Ishikawa (cell line): ENCODE results near the gene ABHD16A.

Experiments used
- CREB1 ChIP-seq: IDR thresholded peaks from 2 replicates; pipeline ENCODE4 v1.6.1; 2012; ENCODE audit warnings: low read depth
- EGR1 ChIP-seq: IDR thresholded peaks from 2 replicates; pipeline ENCODE4 v1.6.1; 2012
- EP300 ChIP-seq: IDR thresholded peaks from 2 replicates; pipeline ENCODE4 v1.6.1; 2012; ENCODE audit warnings: borderline replicate concordance
- FOXM1 ChIP-seq: IDR thresholded peaks from 2 replicates; pipeline ENCODE4 v1.6.1; 2012; ENCODE audit warnings: low read depth, borderline replicate concordance
- MAX ChIP-seq: IDR thresholded peaks from 2 replicates; pipeline ENCODE4 v1.6.1; 2012
- NFIC ChIP-seq: IDR thresholded peaks from 2 replicates; pipeline ENCODE4 v1.6.1; 2012
- TAF1 ChIP-seq: IDR thresholded peaks from 2 replicates; pipeline ENCODE4 v1.6.1; 2012; ENCODE audit warnings: low read depth, mild to moderate bottlenecking
- TCF12 ChIP-seq: IDR thresholded peaks from 2 replicates; pipeline ENCODE4 v1.6.1; 2012; ENCODE audit warnings: low read depth
- TEAD4 ChIP-seq: IDR thresholded peaks from 2 replicates; pipeline ENCODE4 v1.6.1; 2012
- YY1 ChIP-seq: IDR thresholded peaks from 2 replicates; pipeline ENCODE4 v1.6.1; 2012; ENCODE audit warnings: low read depth
- ZBTB7A ChIP-seq: IDR thresholded peaks from 2 replicates; pipeline ENCODE4 v1.6.1; 2012; ENCODE audit warnings: low read depth
- TF ChIP-seq, protein P1 (sequence below): IDR thresholded peaks from 2 replicates; pipeline ENCODE4 v1.6.1; 2012; ENCODE audit warnings: low read depth, mild to moderate bottlenecking

- TF ChIP-seq EGR1 (no peak), TAF1 (no peak), TCF12 (no peak), ZBTB7A (no peak), FOXM1 (no peak), NFIC (no peak), TEAD4 (no peak), MAX (no peak), YY1 (no peak), EP300 (no peak), CREB1 (no peak)
- TF ChIP-seq, protein P1, sequence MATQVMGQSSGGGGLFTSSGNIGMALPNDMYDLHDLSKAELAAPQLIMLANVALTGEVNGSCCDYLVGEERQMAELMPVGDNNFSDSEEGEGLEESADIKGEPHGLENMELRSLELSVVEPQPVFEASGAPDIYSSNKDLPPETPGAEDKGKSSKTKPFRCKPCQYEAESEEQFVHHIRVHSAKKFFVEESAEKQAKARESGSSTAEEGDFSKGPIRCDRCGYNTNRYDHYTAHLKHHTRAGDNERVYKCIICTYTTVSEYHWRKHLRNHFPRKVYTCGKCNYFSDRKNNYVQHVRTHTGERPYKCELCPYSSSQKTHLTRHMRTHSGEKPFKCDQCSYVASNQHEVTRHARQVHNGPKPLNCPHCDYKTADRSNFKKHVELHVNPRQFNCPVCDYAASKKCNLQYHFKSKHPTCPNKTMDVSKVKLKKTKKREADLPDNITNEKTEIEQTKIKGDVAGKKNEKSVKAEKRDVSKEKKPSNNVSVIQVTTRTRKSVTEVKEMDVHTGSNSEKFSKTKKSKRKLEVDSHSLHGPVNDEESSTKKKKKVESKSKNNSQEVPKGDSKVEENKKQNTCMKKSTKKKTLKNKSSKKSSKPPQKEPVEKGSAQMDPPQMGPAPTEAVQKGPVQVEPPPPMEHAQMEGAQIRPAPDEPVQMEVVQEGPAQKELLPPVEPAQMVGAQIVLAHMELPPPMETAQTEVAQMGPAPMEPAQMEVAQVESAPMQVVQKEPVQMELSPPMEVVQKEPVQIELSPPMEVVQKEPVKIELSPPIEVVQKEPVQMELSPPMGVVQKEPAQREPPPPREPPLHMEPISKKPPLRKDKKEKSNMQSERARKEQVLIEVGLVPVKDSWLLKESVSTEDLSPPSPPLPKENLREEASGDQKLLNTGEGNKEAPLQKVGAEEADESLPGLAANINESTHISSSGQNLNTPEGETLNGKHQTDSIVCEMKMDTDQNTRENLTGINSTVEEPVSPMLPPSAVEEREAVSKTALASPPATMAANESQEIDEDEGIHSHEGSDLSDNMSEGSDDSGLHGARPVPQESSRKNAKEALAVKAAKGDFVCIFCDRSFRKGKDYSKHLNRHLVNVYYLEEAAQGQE = no peak
Measured at GRCh38 chr6:31661262-31662123, 41.6 kb downstream of the ABHD16A start.
